DMS 273 treated with DMSO at 0.1 percent for 48 hours (cell line): Measurements from ENCODE around the gene CDC25A.
"Not testable (repeated sequence)": the region's sequence is repeated elsewhere in the genome, so short reads cannot be mapped to it uniquely, and the experiment has no call there.

Experiments used
- DNase-seq: peaks from one replicate; lab custom pipeline; 2025; lab: John Stamatoyannopoulos, UW

CDC25A gene

DNA sequence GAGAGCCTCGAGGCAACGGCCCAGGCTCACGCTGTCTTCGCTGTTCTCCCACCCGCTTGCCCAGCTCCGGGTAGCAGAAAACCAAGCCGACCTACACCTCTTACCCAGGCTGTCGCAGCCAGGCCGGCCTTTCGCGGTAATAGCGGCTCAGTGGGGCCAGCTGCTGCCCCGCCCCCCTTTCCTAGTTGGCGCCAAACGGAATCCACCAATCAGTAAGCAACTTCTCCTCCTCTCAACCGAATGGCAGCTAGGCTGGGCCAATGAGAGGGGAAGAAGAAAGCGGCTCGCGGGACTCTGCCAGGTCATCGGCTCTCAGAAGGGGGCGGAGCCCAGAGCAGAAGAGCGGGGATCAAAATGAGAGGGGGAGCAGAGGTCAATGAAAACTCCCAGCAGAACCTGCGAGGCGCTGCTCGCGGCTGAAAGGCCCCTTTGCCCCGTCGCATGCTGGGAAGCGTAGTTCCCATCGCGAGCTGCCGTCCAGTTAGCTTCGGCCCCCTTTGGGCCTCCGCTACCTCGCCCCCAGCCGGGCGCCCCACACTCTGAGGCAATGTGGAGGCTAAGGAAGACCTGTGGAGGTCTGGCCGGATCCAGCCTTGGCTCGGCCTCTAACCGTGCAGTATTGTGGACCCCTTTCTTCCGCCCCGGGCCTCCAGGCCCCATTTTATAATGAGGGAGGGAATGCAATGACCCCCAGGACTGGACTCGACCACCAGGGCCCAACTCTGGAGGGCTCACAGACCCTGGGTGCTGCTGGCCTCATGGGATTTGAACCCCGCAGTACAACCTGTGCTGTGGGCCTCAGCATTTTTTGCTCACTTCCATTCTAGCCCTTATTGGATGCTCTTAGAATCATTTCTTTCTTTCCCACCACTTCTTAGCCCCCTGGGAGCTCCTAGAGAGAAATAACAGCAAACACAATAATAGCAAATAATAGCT lies at the start of gene CDC25A:
TSS of gene CDC25A (minus strand) at position 152 of the 936 bp plus-strand sequence. CDS start 470 bp downstream, outside the sequence.
- DNase-seq = peak; percentile 97

DNA sequence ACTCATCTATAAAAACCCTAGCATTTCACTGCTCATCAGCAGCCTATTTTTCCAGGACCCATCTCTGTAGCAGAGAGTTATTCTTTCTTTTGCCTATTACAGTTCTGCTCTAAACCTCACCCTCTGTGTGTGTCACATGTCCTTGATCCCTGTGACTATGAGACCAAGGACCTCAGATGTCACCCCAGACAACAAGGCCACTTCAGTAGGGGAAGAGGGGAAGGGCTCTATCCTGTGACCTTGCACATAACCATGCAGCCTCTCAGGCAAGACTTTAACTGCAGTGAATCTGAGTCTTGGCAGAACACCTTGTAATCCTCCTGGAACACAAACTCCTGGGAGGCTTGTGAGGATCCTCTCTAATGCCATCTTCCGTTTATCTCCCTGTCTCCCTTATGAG lies 48.3 kb upstream of the CDC25A start:
- no peak for DNase-seq

DNA sequence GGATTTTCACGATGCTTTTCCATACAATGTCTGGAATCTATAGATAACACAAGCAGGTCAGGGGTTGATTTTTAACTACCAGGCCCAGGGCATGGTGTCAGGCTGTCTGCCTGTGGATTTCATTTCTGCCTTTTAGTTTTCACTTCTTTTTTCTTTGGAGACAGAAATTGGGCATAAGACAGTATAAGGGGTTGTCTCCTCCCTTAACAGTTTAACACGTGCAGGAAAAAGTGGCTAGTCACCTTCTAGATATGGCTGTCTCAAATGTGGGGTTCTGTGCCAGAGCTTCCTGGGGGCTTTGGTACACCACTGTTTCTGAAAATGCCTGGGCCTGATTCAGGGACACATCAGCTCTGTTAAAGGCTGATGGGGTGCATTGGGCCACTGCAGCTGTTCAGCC lies 45.3 kb upstream of the CDC25A start:
- DNase-seq = no peak

DNA sequence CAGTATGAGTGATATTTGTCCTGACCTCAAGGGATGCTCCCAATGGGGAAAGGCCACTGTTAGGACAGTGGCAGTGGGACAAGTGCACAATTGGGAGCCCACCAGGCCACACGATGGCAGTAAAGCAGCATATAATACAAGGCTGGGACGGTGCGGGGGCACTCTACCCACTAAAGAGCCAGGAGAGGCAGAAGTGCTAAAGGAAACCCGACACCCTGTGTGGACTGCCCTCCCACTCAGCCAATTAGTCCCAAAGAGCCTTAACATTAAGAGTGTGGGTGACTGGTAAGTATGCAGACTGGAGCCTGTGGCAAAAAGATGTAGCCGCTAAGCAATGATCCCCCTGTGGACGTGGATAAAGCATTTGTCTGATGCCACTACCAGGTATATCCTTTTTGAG lies 44.5 kb upstream of the CDC25A start:
- peak; percentile 65 for DNase-seq

DNA sequence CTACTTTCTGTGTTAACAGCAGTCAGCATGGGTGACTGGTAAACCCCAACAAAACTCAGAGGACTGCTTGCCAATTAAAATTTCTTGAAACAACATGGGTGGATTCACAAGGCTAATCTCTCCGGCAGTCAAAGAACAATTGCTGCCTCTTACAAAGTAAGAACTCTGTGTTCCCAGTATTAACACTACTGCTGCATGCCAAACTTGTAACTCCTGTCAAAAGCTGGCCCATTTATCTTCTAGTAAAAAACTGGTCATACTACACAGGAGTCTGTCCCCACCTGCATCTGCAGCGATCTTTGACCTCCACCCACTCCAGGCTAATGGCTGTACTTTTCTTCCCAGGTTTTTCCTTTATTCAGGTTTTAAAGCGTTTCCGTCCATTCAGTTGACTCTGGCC lies 44.0 kb upstream of the CDC25A start:
- no peak for DNase-seq

DNA sequence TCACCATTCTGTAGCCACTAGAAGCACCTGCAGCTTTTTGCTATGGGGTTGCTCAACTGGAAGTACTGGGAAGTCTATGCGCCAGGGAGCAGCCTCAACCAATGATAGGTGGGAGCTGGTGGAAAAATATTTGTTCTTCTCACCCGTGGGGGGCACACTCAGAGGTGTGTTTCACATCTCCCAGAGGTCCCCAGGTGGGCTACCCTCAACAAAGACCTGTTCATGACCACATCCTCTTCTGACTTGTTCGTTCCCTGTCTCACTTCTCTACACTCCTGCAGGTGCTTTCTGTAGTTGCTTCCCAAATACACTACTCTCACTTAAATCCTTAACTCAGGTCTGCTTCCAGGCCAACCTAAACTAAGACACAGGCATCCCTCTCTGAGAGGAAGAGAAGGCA lies 38.7 kb upstream of the CDC25A start:
- no peak for DNase-seq

DNA sequence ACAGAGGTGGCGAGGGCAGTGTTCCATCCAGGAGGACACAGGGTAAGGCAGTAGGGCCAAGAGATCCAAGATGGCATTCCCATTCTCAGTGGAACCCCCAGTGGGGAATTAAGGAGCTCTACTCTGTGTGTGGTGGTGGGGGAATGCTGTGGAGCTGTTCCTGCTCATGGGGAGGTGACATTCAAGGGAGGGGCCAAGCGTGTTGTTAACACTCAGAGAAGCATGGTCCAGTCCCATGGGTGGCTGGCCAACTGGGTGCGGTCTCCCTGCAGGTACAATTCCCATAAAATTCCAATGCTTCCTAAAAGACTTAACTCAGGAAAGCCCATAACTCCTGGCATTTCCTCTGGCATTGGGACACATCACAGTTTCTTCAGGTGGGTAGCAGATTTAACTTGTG lies 37.4 kb upstream of the CDC25A start:
- DNase-seq = no peak

DNA sequence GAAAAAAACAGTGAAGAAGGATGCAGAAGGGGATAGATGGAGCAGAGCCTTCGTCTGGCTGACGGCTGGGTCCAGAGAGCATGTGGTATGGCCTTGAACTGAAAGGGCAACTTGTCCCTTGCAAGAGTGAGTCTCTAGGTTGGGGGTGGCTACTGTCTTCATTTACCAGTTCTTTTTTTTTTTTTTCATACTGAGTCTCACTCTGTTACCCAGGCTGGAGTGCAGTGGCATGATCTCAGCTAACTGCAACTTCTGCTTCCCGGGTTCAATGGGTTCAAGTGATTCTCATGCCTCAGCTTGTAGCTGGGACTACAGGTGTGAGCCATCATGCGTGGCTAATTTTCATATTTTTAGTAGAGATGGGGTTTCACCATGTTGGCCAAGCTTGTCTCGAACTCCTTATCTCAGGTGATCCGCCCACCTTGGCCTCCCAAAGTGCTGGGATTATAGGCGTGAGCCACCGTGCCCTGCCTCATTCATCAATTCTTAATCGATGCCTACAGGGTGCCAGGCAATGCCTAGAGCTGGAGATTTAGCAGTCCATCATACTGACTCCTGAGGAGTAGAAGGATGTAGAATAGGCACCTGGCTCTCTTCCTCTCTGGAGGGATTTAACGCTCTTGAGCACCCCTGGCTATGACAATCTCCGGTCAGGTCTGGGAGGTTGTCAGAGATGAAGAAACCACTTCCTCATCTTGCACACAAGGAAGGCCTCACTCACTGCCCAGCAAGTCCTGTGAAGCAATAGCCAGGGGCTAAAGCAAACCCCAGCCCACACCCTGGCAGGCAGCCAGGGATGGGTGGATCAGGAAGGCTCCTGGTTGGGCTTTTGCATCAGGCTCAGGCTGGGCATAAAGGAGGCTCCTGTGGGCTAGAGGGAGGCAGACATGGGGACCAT lies 34.6 kb upstream of the CDC25A start, which contains the start of gene CAMP:
TSS of gene CAMP (plus strand) at position 880 of the 898 bp plus-strand sequence. CDS start at position 897, 17 bp downstream.
- DNase-seq = no peak

DNA sequence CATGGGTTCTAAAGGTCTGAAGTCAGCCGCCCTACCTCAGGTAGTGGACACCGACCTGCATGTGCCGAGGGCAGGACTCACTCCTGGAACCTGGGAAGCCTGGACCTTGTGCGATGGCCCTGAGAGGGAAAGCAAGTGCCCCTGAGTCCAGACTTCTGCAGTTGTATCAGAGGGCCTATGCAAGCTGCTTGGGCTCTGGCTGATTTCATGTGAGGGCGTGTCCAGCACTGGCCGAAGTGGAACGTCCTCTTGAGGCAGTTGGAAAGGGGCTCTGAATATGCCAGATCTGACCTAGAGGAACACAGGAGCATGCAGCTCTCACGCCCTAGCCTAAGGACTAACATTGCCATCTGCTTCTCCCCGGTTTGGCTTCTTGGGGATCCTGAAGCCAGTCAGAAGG lies 32.5 kb upstream of the CDC25A start:
- DNase-seq = no peak

DNA sequence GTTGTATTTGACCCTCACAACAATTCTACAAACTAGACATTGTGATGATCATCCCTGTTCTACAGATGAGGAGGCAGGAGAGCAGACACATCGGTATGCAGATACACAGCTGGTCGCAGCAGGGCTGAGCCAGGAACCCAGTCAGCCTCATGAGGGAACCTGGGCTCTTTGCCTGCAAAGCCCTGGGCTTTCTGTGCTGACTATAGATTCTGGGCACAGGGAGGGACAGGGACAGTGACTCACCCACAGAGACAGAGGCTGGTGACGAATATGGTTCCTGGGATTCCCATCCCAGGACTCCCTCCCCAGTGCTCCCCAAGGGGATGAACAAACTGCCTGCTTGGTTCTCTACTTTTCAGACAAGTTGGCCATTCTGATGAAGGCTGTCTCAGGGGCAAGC lies 31.3 kb upstream of the CDC25A start:
- DNase-seq = no peak

DNA sequence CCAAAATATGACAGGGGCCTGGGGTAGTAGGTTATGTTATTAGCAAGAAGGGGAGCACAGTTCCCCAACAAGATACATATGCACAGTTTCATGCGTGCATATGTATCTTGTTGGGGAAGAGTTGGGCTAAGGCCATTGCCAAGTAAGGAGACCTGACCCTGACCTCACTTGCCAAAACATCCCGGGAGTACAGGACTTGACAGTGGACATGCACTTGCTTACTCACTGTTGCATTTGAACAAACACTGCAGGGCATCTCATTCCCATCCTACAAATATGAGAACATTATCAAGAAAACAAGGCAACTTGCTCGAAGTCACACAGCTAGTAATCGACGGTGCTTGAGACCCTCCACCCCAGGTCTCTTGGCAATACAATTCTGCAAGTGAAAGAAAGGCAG lies 30.3 kb upstream of the CDC25A start:
- no peak for DNase-seq

DNA sequence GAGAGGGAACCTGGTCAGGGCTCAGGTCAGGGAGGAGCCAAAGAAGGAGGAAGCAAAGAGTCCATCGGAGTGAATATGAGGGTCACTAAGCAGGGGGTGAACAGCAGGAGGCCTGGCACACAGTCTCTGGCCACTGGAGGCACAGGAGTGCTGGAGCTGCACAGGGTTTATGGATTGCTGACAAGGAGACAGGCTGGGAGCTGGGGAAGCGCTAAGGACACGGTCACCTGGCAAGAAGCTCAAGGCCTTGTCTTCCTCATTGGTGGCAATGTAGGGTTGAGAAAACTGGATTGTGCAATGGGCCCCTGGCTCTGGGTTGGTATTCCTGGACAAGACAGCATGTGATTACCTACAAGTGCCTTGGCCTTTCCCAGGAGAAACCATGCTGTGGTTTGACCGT lies 29.2 kb upstream of the CDC25A start:
- no peak for DNase-seq

DNA sequence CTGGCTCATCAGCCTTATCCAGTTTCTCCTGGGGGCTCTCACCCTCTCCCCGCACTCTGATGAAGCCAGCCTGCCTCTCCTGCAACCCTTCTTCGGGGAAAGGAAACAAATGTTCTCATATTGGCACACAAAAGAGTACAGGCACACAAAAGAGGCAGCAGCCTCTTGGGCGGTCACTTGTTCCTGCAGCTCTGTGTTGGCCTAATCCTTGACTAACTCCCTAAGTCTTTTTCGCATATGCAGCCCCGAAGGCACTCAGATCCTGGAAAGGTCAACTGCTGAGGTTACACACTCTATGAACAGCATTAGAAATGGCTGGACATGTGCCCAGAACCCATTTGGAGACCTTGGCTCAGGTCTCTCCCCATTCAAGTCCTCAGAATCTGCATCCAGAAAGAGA lies 27.7 kb upstream of the CDC25A start:
- no peak for DNase-seq

DNA sequence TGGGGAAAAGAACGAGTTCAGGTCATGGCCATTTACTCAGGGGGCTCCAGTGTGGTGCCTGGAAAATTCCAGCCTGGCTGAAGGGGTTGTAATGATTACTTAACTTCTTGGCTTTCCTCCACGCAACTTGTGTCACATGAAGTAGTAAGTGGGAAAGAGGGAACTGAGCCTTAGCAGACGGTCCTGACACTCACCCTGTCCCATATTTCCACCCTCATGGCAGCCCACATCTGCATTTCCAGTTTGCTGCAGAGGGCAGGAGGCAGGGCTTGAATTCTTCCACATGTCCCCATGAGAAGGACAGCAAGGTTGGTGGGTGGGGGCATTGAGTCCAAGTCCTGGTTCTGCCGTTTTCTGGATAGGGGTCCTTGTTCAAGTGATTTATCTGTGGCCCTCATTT lies 27.2 kb upstream of the CDC25A start:
- DNase-seq = no peak

DNA sequence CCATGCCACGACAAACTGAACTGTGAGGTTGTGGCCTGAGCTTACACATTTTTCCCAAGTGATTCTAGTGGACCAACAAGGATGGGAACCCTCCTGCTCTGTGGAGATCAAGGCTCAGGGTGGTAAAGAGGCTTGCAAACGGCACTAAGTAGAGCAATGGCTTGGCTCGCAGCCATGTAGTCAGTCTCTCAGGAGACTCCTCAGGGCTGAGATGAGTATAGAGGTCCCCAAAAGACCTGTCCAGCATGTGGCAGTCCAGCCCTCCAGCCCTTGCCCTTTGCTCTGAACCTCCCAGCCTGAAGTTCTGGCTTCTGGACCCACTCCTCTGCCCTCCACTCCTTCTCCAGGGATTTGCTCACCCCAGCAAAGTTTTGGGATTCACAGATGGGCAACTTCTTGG lies 26.8 kb upstream of the CDC25A start:
- DNase-seq = no peak

DNA sequence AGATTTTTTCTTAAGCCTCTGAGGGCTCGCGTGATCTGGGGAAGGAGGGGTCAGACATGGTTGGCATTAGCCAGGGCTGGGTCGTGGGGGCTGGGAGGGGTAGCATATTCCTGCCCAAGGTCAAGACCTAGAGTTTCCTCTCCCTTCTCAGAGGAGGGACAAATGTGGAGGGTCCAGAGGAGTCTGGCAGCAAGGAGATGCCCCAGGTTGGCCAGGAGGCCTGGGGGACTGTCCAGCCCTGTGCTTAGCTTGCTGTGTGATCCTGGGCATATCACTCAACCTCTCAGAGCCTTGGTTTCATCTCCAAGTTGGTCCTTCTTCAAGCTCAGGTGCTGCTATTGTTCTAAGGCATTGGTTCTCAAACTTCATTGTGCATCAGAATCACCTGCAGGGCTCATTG lies 26.0 kb upstream of the CDC25A start:
- DNase-seq = no peak

DNA sequence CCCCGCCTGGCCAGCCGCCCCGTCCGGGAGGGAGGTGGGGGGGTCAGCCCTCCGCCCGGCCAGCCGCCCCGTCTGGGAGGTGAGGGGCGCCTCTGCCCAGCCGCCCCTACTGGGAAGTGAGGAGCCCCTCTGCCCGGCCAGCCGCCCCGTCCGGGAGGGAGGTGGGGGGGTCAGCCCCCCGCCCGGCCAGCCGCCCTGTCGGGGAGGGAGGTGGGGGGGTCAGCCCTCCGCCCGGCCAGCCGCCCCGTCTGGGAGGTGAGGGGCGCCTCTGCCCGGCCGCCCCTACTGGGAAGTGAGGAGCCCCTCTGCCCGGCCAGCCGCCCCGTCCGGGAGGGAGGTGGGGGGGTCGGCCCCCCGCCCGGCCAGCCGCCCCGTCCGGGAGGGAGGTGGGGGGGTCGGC lies 23.6 kb upstream of the CDC25A start:
- not testable (repeated sequence) for DNase-seq

DNA sequence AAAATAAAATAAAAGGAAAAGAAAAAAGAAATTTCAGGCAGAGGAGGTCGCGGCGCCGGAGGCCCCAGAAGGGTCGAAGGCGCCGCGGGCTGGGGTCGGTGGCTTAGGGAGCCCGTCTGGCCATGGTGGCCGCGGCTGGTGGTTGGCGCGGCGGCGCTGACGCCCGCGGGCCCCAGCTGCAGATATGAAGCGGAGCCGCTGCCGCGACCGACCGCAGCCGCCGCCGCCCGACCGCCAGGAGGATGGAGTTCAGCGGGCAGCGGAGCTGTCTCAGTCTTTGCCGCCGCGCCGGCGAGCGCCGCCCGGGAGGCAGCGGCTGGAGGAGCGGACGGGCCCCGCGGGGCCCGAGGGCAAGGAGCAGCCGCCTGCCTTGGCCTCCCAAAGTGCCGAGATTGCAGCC lies 22.3 kb upstream of the CDC25A start:
- not testable (repeated sequence) for DNase-seq

DNA sequence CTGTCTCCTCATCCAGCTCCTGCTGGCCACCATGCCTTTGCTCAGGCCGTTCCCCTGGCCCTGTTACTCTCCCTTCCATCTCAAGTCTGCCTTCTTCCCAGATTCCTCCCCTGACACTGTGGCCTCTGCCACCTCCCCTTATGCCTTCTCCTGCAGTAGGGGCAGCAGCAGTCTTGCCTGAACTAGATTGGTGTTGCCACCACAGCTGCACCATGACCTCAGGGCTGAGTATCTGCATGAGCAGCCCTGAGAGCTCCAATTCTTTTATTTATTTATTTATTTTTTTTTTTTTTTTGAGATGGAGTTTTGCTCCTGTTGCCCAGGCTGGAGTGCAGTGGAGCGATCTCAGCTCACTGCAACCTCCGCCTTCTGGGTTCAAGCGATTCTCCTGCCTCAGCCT lies 21.2 kb upstream of the CDC25A start:
- DNase-seq = no peak

DNA sequence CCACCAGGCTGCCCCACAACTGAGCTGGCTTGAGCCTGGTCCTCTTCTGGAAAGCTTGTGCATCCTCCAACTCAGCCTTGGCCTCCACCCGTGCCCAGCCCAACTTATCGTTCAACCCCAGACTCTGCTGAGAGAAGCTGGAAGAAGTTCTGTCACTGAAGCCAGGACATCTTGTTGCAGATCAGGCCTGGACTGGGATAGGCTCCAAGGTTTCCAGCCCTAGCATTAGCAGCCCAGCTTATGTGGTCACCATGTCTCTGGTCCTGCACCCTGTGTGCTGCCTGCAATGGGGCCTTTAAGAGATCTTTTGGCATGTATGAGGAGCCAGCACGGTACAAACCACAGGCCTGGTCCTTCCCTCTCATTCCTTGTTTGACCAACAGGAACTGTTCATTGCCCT lies 19.9 kb upstream of the CDC25A start:
- no peak for DNase-seq

DNA sequence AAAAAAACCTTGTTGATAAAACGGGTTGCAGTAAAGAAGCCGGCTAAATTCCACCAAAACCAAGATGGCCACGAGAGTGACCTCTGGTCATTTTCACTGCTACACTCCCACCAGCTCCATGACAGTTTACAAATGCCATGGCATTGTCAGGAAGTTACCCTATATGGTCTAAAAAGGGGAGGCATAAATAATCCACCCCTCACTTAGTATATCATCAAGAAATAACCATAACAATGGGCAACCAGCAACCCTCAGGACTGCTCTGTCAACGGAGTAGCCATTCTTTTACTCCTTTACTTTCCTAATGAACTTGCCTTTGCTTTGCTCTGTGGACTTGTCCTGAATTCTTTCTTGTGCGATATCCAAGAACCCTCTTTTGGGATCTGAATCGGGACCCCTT lies 14.4 kb upstream of the CDC25A start:
- no peak for DNase-seq

DNA sequence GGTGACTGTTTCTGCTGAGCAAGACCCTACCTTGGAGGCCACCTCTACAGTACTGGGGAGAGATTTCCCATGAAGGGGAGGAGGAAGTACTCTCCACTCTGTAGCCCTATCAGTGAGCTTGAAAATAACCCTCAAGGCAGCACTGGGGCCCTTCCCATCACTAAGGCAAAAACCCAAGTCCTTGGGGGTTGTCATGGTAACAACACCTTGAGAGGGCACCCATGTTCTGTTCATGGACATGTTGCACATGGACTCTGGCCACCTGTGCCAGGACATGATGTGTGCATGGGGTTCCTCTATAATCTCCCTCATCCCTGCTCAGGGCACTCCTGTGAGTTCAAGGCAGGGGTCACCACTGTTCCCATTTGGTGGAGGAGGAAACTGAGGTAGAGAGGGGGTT lies 10.9 kb upstream of the CDC25A start:
- DNase-seq = no peak

DNA sequence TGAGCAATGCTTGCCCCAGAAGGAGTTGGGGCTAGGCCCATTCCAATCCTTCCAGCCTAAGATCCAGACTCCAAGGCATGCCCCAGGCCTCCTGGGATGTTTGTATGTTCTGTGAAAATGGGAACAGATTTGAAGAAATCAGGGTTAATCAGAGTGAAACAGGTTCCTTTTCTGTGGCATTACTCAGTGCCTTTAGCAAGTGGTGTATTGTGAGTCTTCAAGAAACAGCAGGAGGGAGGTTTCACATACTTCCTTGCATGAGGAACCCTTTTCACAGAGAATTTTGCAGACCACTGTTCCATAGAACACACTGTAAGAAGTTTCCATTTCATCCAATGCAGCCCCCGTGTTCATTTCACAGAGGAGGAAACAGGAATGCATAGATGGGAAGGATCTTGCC lies 8.4 kb upstream of the CDC25A start:
- DNase-seq = no peak
